ENCODE measurements around the gene PRKCA. TPM values are rescaled to one million over a fixed set of nuclear protein-coding genes. Genes with fewer than 3 reads are reported as not detected.
"Not testable (repeated sequence)": the region's sequence is repeated elsewhere in the genome, so short reads cannot be mapped to it uniquely, and the experiment has no call there.

Gene PRKCA
- total RNA-seq, 4 donors from 2014 or later: 9.0 to 76.1 (median 15.1) TPM

DNA sequence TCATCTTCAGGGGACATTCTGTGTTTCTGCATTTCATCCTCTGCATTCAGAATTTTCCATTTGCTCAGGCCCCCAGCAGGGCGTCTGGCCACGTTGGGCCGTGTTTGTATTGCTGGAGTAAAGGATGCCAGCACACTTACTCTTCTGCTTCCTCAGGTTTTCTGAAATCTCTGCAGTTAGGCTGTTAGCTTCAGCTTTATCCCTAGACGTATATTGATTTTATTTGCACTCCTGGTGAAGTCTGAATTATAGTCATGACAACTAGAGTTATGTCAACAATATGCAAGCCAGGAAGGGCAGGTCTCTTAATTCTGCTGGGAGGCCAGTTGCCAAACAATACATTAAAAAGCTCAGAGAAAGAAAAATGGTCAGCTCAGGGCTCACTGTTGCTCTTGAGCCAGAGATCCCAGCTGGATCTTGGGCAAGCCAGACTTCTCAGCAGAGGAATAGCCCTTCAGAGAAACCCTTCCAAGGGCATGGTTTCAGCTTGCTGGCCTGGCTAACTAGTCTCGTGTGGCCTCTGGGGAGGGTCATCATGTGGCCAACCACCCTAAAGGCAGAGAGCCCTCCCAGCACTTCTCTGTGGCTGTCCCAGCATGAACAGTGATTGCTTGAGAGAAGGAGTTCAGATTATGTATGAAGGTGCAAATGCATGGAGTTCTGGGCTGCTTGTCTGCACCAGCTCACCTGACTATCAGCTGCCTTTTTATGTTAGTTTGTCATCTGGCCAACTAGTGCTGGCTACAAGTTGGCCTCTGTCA, 422.3 kb downstream of the PRKCA start:
- H3K4me1 ChIP-seq: no peaks in the 10 kb centered on the region
- TF ChIP-seq, protein P1, sequence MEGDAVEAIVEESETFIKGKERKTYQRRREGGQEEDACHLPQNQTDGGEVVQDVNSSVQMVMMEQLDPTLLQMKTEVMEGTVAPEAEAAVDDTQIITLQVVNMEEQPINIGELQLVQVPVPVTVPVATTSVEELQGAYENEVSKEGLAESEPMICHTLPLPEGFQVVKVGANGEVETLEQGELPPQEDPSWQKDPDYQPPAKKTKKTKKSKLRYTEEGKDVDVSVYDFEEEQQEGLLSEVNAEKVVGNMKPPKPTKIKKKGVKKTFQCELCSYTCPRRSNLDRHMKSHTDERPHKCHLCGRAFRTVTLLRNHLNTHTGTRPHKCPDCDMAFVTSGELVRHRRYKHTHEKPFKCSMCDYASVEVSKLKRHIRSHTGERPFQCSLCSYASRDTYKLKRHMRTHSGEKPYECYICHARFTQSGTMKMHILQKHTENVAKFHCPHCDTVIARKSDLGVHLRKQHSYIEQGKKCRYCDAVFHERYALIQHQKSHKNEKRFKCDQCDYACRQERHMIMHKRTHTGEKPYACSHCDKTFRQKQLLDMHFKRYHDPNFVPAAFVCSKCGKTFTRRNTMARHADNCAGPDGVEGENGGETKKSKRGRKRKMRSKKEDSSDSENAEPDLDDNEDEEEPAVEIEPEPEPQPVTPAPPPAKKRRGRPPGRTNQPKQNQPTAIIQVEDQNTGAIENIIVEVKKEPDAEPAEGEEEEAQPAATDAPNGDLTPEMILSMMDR (IDR thresholded peaks at IDR 0.05): no peak
- TF ChIP-seq POLR2A (IDR thresholded peaks at IDR 0.05): no peak
- no peak overlapping the region for H3K27ac ChIP-seq
- no peaks in the 10 kb centered on the region for H3K9me3 ChIP-seq
- H3K36me3 ChIP-seq: no peaks in the 10 kb centered on the region
- intact Hi-C loops (cut with DNase I; ENCODE audit: low total_unique reads): no loop called here
- DNase-seq: no peak
- no peaks in the 10 kb centered on the region for H3K27me3 ChIP-seq
- H3K4me3 ChIP-seq: no peak overlapping the region

DNA sequence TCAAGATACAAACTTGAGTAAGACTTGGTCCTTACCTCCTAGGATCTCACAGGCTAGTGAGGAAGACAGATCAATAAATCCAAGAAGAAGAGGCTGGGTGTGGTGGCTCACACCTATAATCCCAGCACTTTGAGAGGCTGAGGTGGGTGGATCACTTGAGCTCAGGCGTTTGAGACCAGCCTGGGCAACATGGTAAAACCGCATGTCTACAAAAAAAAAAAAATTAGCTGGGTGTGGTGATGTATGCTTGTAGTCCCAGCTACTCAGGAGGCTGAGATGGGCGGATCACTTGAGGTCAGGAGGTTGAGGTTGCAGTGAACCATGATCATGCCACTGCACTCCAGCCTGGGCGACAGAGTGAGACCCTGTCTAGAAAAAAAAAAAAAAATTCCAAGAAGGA, 423.0 kb downstream of the PRKCA start:
- H3K27me3 ChIP-seq; H3K9me3 ChIP-seq; H3K4me1 ChIP-seq; H3K36me3 ChIP-seq; intact Hi-C loops (cut with DNase I; ENCODE audit: low total_unique reads); H3K4me3 ChIP-seq; H3K27ac ChIP-seq; DNase-seq: not testable (repeated sequence)

DNA sequence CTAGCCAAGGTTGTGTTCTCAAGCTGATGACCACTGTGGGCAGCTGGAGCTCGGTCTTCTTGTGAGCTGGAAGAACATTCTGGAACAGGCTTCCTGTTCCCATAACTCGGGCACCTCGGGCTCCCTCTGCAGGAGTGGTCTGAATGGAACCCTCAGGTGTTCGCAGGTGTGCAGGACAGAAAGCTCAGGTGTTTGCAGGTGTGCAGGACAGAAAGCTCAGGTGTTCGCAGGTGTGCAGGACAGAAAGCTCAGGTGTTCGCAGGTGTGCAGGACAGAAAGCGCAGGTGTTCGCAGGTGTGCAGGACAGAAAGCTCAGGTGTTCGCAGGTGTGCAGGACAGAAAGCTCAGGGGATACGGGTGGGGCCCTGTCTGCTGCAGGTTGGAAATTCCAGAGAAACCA, 423.5 kb downstream of the PRKCA start:
- intact Hi-C loops (cut with DNase I; ENCODE audit: low total_unique reads): no loop called here
- Histone ChIP-seq H3K9me3 (no peaks in the 10 kb centered on the region), H3K36me3 (no peaks in the 10 kb centered on the region), H3K27ac (no peak overlapping the region), H3K4me1 (no peaks in the 10 kb centered on the region), H3K27me3 (no peaks in the 10 kb centered on the region), H3K4me3 (no peak overlapping the region)
- TF ChIP-seq POLR2A (IDR thresholded peaks at IDR 0.05): no peak
- TF ChIP-seq, protein P1 (IDR thresholded peaks at IDR 0.05): no peak
- no peak for DNase-seq

DNA sequence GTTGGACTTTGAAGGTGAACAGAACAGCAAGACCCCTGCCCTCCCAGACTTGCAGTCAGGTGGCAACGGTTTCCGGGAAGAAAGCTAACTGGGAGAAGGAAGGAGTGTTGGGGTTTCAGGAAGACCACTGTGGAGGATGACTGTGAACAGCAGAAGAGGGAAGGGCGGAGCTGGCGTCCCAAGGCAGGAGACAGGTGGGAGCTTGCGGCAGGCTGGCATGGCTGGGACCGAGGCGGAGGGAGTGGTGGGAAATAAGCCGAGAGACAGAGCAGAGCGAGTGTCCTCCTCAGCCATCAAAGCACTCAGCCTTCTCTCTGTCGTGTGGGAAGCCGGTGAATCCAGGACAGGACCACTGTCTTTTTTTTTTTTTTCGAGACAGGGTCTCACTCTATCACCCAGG, 424.0 kb downstream of the PRKCA start:
- DNase-seq: no peak
- Histone ChIP-seq H3K27me3 (no peaks in the 10 kb centered on the region), H3K4me1 (no peaks in the 10 kb centered on the region), H3K9me3 (no peaks in the 10 kb centered on the region), H3K4me3 (no peak overlapping the region), H3K36me3 (no peaks in the 10 kb centered on the region), H3K27ac (no peak overlapping the region)
- TF ChIP-seq POLR2A (IDR thresholded peaks at IDR 0.05): no peak
- TF ChIP-seq, protein P1 (IDR thresholded peaks at IDR 0.05): no peak
- intact Hi-C loops (cut with DNase I; ENCODE audit: low total_unique reads): no loop called here

DNA sequence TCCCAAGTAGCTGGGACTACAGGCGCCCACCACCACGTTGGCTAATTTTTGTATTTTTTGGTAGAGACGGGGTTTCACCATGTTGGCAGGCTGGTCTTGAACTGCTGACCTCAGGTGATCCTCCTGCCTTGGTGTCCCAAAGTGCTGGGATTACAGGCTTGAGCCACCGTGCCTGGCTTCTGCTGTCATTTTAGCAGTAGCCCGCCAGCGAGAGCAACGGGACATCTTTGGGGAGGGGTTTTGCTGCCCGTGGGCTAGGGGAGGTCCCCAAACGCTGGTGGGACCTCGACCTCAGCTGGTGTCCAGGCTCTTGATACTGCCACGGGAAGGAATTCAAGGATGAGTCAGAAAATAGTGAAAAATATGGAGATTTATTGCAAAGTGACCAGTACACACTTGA, 424.4 kb downstream of the PRKCA start:
- TF ChIP-seq, protein P1 (IDR thresholded peaks at IDR 0.05): no peak
- no peak for TF ChIP-seq POLR2A (IDR thresholded peaks at IDR 0.05)
- Histone ChIP-seq H3K4me3 (no peak overlapping the region), H3K9me3 (no peaks in the 10 kb centered on the region), H3K27ac (no peak overlapping the region), H3K36me3 (no peaks in the 10 kb centered on the region), H3K27me3 (no peaks in the 10 kb centered on the region), H3K4me1 (no peaks in the 10 kb centered on the region)
- DNase-seq: no peak
- intact Hi-C loops (cut with DNase I; ENCODE audit: low total_unique reads): no loop called here

All from uterus (tissue), 4 donors.